Colonic mucosa (tissue), 4 donors: Measurements from ENCODE around the gene ATXN7L2. TPM values are rescaled to one million over a fixed set of nuclear protein-coding genes. Genes with fewer than 3 reads are reported as not detected.

ENCODE experiments used
- DNase-seq: peaks from one replicate; pipeline ENCODE4 v3.0.0-alpha.2; 2020
- H3K27ac ChIP-seq: fragments of 200-600 bp; one replicate; pipeline ENCODE4 v1.8.0; 2021
- H3K27me3 ChIP-seq: fragments of 200-600 bp; one replicate; pipeline ENCODE4 v1.8.0; 2021
- H3K36me3 ChIP-seq: fragments of 200-600 bp; one replicate; pipeline ENCODE4 v1.8.0; 2021
- H3K4me1 ChIP-seq: fragments of 200-600 bp; one replicate; pipeline ENCODE4 v1.8.0; 2021; ENCODE audit warnings: mild to moderate bottlenecking
- H3K4me3 ChIP-seq: fragments of 200-600 bp; one replicate; pipeline ENCODE4 v1.8.0; 2021
- H3K9ac ChIP-seq, 2 donors: one replicate each; pipeline ENCODE4 v1.7.0; 2013; ENCODE audit warnings: control low read depth in 2 of 2, low read depth in 2 of 2, low read length in 2 of 2
- H3K9me3 ChIP-seq: fragments of 200-600 bp; one replicate; pipeline ENCODE4 v1.8.0; 2021
- intact Hi-C: fragments of 100-400 bp; cut with DNase I; formaldehyde crosslinking; loops from one replicate; pipeline ENCODE4 v1.14.1; 2022
- total RNA-seq, 2 donors: library from RNA; stranded (reverse); fragmentation: NEBNext Ultra II Directional in 1 of 2; extraction: Animal tissue kit (Norgen Biotek cat#: 25700) in 1 of 2; gene quantifications; one replicate each; pipeline ENCODE4 v1.2.1, GENCODE V29; 2021
- TF ChIP-seq, protein P1 (sequence below): fragments of 200-600 bp; IDR thresholded peaks from one replicate; pipeline ENCODE4 v1.8.0; 2022; ENCODE audit warnings: antibody characterized with exemption, mild to moderate bottlenecking
- donor health status: healthy.
- donor health status: DM: no; HTN: no; CAD: no.
- donor health status: DM: no; HTN: no; CAD: no.

The ATXN7L2 gene
- total RNA-seq, 2 donors from 2014 or later, result 2.3 to 4.0 TPM

DNA sequence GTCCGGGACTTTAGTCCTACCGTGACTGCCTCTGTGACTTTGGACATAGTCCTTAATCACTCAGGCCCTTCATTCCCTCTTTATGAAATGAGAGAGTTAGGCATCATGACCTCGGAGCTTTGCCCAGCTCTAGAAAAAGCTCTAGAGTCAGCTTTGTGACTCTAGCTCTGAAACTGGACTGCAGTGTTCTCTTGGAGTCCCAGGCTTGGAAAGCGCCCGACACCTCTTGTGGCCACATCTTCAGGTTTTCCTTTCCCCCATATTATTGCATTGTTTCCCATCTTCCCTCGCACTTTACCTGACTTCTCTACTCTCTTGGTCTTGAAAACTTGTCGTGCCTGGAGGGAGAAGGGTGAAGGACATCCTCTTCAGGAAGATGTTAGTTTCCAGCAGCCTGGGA is 38.3 kb downstream of the ATXN7L2 start:
- intact Hi-C loops, result no loop called here
- DNase-seq, result no peak
- Histone ChIP-seq H3K9ac (no peak overlapping the region), H3K4me3 (no peak overlapping the region), H3K27me3 (no peaks in the 10 kb centered on the region), H3K36me3 (no peaks in the 10 kb centered on the region), H3K4me1 (peaks cover 4% of the 10 kb centered on the region), H3K27ac (no peak overlapping the region), H3K9me3 (no peaks in the 10 kb centered on the region)
- TF ChIP-seq, protein P1, sequence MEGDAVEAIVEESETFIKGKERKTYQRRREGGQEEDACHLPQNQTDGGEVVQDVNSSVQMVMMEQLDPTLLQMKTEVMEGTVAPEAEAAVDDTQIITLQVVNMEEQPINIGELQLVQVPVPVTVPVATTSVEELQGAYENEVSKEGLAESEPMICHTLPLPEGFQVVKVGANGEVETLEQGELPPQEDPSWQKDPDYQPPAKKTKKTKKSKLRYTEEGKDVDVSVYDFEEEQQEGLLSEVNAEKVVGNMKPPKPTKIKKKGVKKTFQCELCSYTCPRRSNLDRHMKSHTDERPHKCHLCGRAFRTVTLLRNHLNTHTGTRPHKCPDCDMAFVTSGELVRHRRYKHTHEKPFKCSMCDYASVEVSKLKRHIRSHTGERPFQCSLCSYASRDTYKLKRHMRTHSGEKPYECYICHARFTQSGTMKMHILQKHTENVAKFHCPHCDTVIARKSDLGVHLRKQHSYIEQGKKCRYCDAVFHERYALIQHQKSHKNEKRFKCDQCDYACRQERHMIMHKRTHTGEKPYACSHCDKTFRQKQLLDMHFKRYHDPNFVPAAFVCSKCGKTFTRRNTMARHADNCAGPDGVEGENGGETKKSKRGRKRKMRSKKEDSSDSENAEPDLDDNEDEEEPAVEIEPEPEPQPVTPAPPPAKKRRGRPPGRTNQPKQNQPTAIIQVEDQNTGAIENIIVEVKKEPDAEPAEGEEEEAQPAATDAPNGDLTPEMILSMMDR, result no peak

DNA sequence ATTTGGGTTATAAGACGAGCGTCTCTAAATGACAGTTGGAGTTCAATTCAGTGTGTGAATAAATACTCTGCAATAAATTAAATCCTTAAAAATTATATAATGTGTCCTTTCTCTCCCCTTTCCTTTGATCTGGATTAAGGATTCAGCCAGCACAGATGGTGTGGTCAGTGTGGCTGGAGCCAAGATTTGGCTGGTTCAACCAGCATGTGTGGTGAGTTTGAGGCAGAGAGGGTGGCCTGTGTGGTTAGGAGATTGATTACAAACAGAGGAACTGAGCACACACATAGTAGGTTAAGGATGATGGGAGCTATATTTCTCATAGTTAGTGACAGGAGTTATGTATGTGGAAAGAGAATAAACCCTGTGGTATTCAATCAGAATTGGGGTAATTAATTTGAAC is 40.0 kb downstream of the ATXN7L2 start:
- Histone ChIP-seq H3K9me3 (no peaks in the 10 kb centered on the region), H3K27me3 (no peaks in the 10 kb centered on the region), H3K27ac (no peak overlapping the region), H3K4me3 (no peak overlapping the region), H3K4me1 (no peaks in the 10 kb centered on the region), H3K36me3 (no peaks in the 10 kb centered on the region), H3K9ac (no peak overlapping the region)
- TF ChIP-seq, protein P1, result no peak
- DNase-seq, result no peak
- intact Hi-C loops, result no loop called here

DNA sequence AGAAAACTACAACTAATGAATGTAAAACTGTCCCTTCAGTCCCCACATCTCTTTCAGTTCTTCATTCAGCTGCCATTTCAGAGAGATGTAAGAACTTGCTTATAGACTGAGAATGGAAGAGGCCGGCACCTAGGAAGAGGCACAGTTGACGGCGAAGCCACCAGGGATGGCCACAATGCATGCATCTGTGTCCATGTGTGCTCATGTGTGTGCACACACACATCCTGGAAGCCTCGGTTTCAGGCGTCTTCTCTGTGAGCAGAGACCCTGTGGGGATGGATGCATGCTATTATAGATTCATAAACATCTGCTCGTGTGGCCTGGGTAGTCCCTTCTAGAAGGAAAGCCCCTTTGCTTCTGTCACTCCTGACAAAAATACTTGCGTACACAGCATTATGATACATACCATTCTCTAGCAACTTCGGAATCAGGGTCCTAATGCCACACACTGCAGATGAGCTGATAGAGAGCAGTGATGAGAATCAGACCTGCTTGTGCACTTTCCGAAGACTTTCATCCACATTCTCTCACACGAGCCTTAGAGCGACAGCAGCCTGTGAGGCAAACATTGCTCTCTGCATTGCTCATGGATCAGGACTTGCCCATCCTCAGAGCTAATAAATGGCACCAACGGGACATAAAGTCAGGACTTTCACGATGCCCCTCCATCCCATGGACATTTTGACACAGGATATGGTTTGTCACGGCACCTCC is 43.5 kb downstream of the ATXN7L2 start:
- Histone ChIP-seq H3K36me3 (no peaks in the 10 kb centered on the region), H3K27ac (no peak overlapping the region), H3K9me3 (no peaks in the 10 kb centered on the region), H3K4me1 (no peaks in the 10 kb centered on the region), H3K4me3 (no peak overlapping the region), H3K27me3 (no peaks in the 10 kb centered on the region), H3K9ac (no peak overlapping the region)
- no peak for DNase-seq
- TF ChIP-seq, protein P1, result no peak
- intact Hi-C loops, result no loop called here

DNA sequence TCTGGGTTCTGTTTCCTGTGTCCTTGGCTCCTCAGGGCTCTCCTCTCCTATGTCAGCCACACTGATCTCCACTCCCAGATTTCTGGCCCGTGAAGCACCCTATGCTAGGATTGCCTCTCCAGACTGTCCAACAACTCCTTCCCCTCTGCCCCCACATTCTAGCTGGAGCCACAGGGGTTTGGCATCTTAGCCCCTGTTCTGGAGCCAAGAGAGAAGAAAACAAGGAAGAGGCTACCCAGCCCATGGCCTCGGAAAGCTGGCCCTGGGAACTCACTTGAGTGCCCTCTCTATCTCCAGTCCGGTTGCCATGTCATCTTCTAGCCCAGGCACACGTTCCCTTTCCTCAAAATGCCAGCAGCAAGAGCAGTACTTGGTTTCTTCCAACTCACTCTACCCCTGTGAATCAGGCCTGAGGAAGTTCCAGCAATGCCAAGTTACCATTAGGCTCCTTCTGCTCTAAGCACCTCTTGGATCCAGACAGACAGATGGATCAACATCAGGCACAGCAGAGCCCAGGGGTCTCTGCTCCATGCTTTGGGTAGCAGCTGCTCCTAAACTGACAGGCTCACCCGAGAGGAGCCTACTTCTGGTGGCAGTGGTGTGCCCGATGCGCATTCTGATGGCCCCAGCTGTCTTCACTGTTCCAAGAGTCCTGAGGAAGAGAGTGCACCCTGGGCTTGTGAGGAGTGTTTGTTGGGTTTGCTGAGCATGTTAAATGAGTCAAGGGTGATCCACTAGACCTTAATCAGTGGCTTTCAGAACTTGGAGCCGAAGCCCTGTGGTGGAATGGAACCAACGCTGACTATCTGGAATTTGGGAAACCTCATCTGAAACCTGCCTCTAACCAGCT is 44.4 kb downstream of the ATXN7L2 start:
- no peak for DNase-seq
- H3K27me3 ChIP-seq, result no peaks in the 10 kb centered on the region
- no peaks in the 10 kb centered on the region for H3K36me3 ChIP-seq
- no peaks in the 10 kb centered on the region for H3K9me3 ChIP-seq
- intact Hi-C loops, result no loop called here
- peaks cover 5% of the 10 kb centered on the region for H3K4me1 ChIP-seq
- H3K4me3 ChIP-seq, result no peak overlapping the region
- H3K9ac ChIP-seq, result no peak overlapping the region
- TF ChIP-seq, protein P1, result no peak
- H3K27ac ChIP-seq, result no peak overlapping the region

DNA sequence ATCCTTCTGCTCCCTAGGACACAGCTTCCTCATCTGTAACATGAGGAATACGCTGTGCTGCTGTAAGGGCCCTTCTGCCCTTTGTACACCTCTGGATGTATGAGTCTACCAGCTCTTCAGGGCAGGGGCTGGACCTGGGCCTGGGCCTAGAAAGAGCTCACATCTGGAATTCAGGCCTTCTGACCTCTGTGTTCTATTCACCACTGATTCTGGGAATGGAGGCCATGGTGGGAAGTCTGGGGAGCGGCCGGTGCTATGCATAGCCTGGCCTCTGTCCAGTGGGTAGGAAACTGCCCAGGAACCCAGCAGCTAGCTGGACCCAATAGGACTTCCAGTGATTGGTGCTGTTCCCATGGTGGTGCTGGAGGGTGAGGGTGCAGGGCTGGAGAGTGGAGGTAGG is 45.0 kb downstream of the ATXN7L2 start:
- Histone ChIP-seq H3K4me1 (peaks cover 5% of the 10 kb centered on the region), H3K36me3 (no peaks in the 10 kb centered on the region), H3K9me3 (no peaks in the 10 kb centered on the region), H3K27me3 (no peaks in the 10 kb centered on the region), H3K9ac (no peak overlapping the region), H3K4me3 (no peak overlapping the region), H3K27ac (no peak overlapping the region)
- TF ChIP-seq, protein P1, result no peak
- DNase-seq, result no peak
- intact Hi-C loops, result no loop called here
